Body of pancreas (tissue), 4 donors: ENCODE results near the gene ZBTB46.

Source experiments
- CTCF ChIP-seq, 7 experiments: fragments of 450-650 bp in 4 of 7; fragments of 200-600 bp in 3 of 7; sonication (generic) in 3 of 7; IDR thresholded peaks; one replicate each; pipeline ENCODE4 v1.5.1; 2016 to 2019; ENCODE audit warnings: antibody characterized with exemption in 7 of 7
- POLR2A ChIP-seq, 3 donors: fragments of 450-650 bp; IDR thresholded peaks; one replicate each; pipeline ENCODE4 v1.6.1; 2016; ENCODE audit warnings: antibody characterized with exemption in 3 of 3, mild to moderate bottlenecking in 2 of 3

DNA sequence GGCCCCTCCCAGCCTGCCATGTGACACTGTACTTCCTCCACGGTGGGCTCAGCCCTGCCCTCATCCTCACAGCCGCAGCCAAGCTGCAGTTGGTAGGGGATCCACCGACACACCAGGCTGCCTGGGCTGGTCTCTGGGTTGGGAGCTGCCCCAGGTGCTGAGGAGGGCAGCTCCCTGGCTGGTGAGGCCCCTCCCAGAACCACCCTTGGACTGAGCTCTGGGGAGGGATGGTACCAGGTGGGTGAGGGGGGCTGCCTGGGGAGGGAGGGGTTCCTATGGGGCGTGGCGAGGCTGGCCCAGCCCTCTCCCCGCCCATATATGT lies 134.8 kb downstream of the ZBTB46 start:
- no peak for TF ChIP-seq CTCF (IDR thresholded peaks at IDR 0.05)
- no peak for TF ChIP-seq POLR2A (IDR thresholded peaks at IDR 0.05)
